SK-N-MC (cell line): ENCODE results near the gene CFAP68.

Experiments
- EZH2 ChIP-seq: fragments of 200-600 bp; sonication (generic); IDR thresholded peaks from one replicate; pipeline ENCODE4 v1.6.1; 2017; ENCODE audit warnings: antibody characterized with exemption
- POLR2AphosphoS5 ChIP-seq: IDR thresholded peaks from 2 replicates; pipeline ENCODE4 v1.6.1; 2012; ENCODE audit warnings: mild to moderate bottlenecking, low read depth, low read length, borderline replicate concordance

DNA sequence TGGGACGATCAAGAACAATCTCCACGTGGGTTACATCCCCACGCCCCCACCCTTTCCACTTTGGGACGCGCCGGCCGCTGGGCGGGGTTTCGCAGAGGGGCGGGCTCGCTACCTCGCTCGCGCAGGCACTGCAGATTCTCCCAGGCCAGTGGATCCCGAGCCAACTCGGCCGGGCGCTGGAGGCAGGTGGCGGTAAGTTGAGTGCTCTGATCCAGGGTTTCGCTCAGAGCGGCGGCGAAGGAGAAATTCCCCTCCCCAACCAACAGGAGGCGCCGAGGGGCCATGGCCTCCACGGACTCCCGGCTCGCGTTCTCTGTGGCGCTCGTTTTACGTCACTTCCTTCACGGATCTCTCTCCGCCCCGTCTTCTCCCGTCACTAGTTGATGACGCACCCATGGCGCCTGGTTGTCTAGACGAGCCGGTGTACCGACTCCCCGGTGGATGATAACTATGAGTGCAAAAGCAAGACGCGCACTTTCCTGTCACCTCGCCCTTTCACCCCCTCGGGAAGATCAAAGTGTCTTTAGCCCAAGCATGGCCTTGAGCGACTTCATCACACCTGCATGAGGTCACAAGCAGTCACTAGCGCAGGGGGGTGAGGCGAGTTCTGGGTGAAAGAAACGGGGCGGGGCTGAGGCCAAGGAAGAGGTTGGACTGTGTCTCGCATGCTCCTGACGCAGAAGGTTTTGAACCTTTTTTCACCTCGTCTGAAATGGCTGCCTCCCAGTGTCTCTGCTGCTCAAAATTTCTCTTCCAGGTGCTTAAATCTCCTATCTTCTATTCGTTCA is at the start of gene CFAP68, which contains the start of gene FDXACB1:
- TF ChIP-seq EZH2 (no peak), POLR2AphosphoS5 (peak; percentile 38; the same call in 1 of the 2 replicates)
